ENCODE measurements around the gene PRR5L.

DNA sequence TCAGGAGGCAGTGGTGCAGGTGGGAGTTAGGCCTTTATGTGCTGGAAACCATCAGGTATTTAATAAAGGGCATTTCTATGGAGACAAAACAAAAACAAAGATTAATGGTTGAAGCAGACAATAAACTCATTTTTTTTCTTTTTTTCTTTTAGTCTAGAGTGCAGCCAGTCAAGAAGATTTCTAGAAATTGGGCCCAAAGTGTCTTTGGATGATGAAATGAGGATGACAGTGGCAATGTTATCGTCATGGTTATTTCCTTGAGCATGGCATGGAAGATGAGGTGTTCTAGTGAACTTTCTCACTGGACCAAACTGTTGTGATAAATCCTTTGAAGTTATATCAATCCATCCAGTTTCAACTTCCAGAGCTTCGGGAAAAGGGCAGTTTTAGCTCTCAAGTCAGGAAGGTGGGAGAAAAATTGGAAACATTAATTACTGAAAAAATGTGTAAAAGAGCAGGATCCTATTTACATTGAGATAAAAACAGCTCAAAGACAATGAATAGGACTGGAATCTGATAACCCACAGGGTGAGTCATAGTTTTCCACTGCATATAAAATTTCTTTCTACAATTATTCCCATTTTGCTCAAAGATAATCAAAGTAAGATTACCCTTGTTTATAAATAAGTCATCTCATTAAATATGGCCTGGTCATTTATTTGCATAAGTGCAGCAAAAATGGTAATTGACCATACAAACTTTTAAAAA is 33.0 kb downstream of the PRR5L start:
- TF ChIP-seq, protein P1, sequence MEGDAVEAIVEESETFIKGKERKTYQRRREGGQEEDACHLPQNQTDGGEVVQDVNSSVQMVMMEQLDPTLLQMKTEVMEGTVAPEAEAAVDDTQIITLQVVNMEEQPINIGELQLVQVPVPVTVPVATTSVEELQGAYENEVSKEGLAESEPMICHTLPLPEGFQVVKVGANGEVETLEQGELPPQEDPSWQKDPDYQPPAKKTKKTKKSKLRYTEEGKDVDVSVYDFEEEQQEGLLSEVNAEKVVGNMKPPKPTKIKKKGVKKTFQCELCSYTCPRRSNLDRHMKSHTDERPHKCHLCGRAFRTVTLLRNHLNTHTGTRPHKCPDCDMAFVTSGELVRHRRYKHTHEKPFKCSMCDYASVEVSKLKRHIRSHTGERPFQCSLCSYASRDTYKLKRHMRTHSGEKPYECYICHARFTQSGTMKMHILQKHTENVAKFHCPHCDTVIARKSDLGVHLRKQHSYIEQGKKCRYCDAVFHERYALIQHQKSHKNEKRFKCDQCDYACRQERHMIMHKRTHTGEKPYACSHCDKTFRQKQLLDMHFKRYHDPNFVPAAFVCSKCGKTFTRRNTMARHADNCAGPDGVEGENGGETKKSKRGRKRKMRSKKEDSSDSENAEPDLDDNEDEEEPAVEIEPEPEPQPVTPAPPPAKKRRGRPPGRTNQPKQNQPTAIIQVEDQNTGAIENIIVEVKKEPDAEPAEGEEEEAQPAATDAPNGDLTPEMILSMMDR (optimal IDR thresholded peaks at IDR 0.05 in 1 of 3, IDR thresholded peaks at IDR 0.05 in 1 of 3, conservative IDR thresholded peaks at IDR 0.05 in 1 of 3; ENCODE audit: extremely low read depth in 1 of 3, insufficient read depth in 2 of 3, low read length in 3 of 3), result no peak
- no peak for TF ChIP-seq EZH2 (IDR thresholded peaks at IDR 0.05; ENCODE audit: low read length)
